ENCODE measurements around the gene DDA1. TPM values are rescaled to one million over a fixed set of nuclear protein-coding genes. Genes with fewer than 3 reads are reported as not detected.
A peak's percentile ranks its signal among the peaks of the same experiment; 100 is the strongest.

Gene DDA1
- total RNA-seq, 1 donor from 2014 or later: 15.8 TPM

DNA sequence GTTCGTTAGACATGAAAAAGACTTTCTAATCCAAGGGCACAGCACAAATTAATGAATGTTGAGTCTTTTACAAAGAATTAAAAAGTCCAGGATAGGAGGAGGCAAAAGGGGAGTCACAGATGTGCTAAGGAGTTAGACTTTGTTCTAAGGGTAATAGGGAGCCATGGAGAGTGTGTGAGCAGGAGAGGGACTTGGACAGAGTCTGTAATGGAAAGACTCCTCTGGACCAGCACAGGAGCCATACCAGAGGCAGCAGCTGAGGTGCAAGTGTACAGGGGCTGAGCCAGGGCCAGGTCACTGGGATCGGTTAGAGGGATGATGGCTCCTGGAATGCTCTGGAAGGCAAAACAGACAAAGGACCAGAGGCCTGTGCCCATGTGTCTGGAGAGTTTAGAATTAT lies 38.5 kb downstream of the DDA1 start:
- no peaks in the 10 kb centered on the region for H3K9me3 ChIP-seq
- TF ChIP-seq, protein P1, sequence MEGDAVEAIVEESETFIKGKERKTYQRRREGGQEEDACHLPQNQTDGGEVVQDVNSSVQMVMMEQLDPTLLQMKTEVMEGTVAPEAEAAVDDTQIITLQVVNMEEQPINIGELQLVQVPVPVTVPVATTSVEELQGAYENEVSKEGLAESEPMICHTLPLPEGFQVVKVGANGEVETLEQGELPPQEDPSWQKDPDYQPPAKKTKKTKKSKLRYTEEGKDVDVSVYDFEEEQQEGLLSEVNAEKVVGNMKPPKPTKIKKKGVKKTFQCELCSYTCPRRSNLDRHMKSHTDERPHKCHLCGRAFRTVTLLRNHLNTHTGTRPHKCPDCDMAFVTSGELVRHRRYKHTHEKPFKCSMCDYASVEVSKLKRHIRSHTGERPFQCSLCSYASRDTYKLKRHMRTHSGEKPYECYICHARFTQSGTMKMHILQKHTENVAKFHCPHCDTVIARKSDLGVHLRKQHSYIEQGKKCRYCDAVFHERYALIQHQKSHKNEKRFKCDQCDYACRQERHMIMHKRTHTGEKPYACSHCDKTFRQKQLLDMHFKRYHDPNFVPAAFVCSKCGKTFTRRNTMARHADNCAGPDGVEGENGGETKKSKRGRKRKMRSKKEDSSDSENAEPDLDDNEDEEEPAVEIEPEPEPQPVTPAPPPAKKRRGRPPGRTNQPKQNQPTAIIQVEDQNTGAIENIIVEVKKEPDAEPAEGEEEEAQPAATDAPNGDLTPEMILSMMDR (IDR thresholded peaks at IDR 0.05): no peak
- no peak overlapping the region for H3K4me3 ChIP-seq
- H3K4me1 ChIP-seq: peaks cover 5 to 32% of the 10 kb centered on the region in 2 donors
- no peaks in the 10 kb centered on the region for H3K27me3 ChIP-seq
- H3K36me3 ChIP-seq: peaks cover 0 to 3% of the 10 kb centered on the region in 2 donors
- no peak for DNase-seq (ENCODE audit: low spot score in 2 of 2)
- H3K27ac ChIP-seq: peak overlapping the region; percentile 87 to 90
- intact Hi-C loops (cut with DNase I): loop anchor here (2.0 kb wide), 1 partner anchor 121 kb away; no protein-coding TSS in a partner anchor

DNA sequence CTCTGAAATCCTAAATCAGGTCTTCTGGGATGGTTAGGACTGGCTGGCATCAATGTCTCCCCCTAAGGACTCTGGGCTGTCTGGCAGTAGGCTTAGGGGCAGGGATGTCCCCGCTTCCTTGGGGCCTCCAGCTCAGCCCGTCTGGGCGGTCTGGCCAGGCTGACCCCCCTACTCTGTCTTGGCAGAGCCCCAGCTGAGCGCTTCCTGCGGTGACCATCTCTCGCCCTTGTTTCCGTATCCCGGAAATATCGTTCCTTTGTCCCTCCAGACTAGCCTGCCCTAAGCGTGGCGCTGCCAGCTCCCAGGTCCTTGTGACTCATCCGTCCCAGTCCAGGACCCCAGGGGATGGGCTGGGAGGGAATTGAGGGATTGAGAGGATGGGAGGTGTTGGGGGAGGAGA lies 39.3 kb downstream of the DDA1 start:
- peak; percentile 40 to 92 for DNase-seq (ENCODE audit: low spot score in 2 of 2)
- TF ChIP-seq, protein P1 (IDR thresholded peaks at IDR 0.05): no peak
- H3K4me3 ChIP-seq: peak overlapping the region in 1 of 2 donors; percentile 34

DNA sequence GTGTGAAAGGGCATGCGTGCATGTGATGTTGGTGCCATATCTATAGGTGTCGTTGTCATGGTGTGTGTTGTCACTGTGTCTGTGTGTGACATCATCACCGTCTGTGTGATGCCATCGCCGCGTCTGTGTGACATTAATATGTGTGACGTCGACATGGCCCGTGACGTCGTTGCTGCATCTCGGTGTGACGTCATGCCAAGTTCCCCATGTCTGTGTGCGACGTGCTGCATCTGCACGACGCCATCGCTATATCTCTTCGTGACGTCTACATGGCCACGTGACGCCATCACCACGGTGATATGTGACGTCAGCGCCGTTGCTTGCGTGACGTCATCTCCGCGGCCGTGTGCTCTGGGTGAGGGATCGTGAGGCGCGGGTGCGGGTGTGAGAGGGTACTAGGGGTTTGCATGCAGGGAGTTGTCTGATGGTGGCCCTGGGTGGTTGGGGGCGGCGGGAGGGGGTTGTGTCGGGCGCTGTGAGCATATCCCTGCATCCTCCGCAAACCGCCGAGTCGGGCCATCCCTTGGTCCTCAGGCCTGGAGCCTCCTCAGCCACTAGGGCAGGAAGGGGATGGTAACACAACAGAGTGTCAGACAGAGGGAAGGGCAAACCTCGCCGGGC lies 42.6 kb downstream of the DDA1 start:
- Histone ChIP-seq H3K9me3 (no peaks in the 10 kb centered on the region), H3K36me3 (no peaks in the 10 kb centered on the region), H3K27me3 (no peaks in the 10 kb centered on the region), H3K27ac (no peak overlapping the region), H3K4me1 (peaks cover 5 to 25% of the 10 kb centered on the region in 2 donors), H3K4me3 (no peak overlapping the region)
- intact Hi-C loops (cut with DNase I): no loop called here
- no peak for DNase-seq (ENCODE audit: low spot score in 2 of 2)
- TF ChIP-seq, protein P1 (IDR thresholded peaks at IDR 0.05): no peak

More for the DNA sequence above, 39.3 kb downstream of the DDA1 start:
- intact Hi-C loops (cut with DNase I): no loop called here
- Histone ChIP-seq H3K27ac (peak overlapping the region; percentile 87 to 90), H3K36me3 (no peaks in the 10 kb centered on the region), H3K9me3 (no peaks in the 10 kb centered on the region), H3K4me1 (peaks cover 5 to 32% of the 10 kb centered on the region in 2 donors), H3K27me3 (no peaks in the 10 kb centered on the region)

DNA sequence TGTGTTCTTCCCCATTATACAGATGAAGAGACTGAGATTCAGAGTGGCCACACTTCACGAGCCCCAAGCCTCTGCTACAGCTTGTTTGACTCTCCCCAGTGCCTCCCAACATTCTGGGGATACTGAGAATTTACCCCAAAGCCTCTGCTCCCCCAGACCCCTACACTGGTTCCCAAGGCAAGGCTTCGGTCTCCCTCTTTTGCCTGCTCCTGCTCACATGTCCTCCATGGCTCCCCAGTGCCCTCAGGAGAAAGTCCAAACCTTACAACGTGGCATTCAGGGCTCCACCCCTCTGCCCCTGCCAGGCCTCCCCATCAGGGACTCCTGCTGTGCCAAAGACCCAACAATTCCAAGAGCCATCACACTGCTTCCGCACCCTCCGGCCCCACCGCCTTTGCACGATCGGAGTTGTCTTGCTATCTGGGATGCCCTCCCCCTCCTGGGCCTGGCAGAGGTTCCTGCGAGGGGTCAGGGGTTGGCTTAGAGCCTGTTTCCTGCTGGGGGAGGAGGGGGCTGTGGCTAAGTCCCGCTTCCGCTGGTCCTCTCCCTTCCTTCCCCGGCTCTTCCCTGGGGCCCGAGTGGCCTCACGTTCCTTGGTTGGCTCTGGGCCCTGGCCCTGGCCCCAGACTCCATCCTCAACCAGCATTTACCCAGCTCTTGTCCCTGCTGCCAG lies 43.4 kb downstream of the DDA1 start:
- Histone ChIP-seq H3K9me3 (no peaks in the 10 kb centered on the region), H3K4me1 (peaks cover 5 to 16% of the 10 kb centered on the region in 2 donors), H3K36me3 (no peaks in the 10 kb centered on the region), H3K27me3 (no peaks in the 10 kb centered on the region), H3K4me3 (no peak overlapping the region), H3K27ac (peak overlapping the region; percentile 37 to 60)
- intact Hi-C loops (cut with DNase I): no loop called here
- DNase-seq (ENCODE audit: low spot score in 2 of 2): no peak
- TF ChIP-seq, protein P1 (IDR thresholded peaks at IDR 0.05): no peak

GRCh38 chr19:17353386-17353785 lies 44.0 kb downstream of the DDA1 start:
- Histone ChIP-seq H3K27me3 (no peaks in the 10 kb centered on the region), H3K36me3 (no peaks in the 10 kb centered on the region), H3K9me3 (no peaks in the 10 kb centered on the region), H3K4me1 (peaks cover 0 to 10% of the 10 kb centered on the region in 2 donors), H3K4me3 (no peak overlapping the region), H3K27ac (peak overlapping the region in 1 of 2 donors; percentile 60)
- no peak for DNase-seq (ENCODE audit: low spot score in 2 of 2)
- intact Hi-C loops (cut with DNase I): no loop called here
- TF ChIP-seq, protein P1 (IDR thresholded peaks at IDR 0.05): no peak

Measured in ascending aorta (tissue), 2 donors.